HepG2 (cell line): ENCODE results near the gene ANKHD1. TPM values are rescaled to one million over a fixed set of nuclear protein-coding genes. Genes with fewer than 3 reads are reported as not detected.
A peak's percentile ranks its signal among the peaks of the same experiment; 100 is the strongest.

Experiments used
- FIP1L1 ChIP-seq: fragments of 200-400 bp; formaldehyde crosslinking; IDR thresholded peaks from 2 replicates; pipeline ENCODE4 v1.6.1; 2018; ENCODE audit warnings: low read depth, mild to moderate bottlenecking, low read length, moderate library complexity, borderline replicate concordance; ENCODE audit not compliant: insufficient read depth
- FLYWCH1 ChIP-seq: sonication (generic); formaldehyde crosslinking; IDR thresholded peaks from 2 replicates; pipeline ENCODE4 v1.8.1; 2023; ENCODE audit warnings: mild to moderate bottlenecking, missing genetic modification reagents
- HOXA5 ChIP-seq: sonication (generic); formaldehyde crosslinking; IDR thresholded peaks from 2 replicates; pipeline ENCODE4 v1.4.0; 2020; ENCODE audit warnings: missing genetic modification reagents
- IRX3 ChIP-seq: sonication (generic); formaldehyde crosslinking; IDR thresholded peaks from 2 replicates; pipeline ENCODE4 v1.8.1; 2023; ENCODE audit warnings: mild to moderate bottlenecking, low read depth, missing genetic modification reagents, borderline replicate concordance
- KDM3A ChIP-seq: IDR thresholded peaks from 2 replicates; pipeline ENCODE4 v1.6.1; 2018; ENCODE audit warnings: low read depth, missing compliant biosample characterization
- ZNF256 ChIP-seq: sonication (generic); formaldehyde crosslinking; conservative IDR thresholded peaks from 2 replicates; pipeline ENCODE4 v1.4.0; 2020; ENCODE audit warnings: missing genetic modification reagents
- ZNF530 ChIP-seq: sonication (generic); formaldehyde crosslinking; IDR thresholded peaks from 2 replicates; pipeline ENCODE4 v1.5.0; 2020; ENCODE audit warnings: low read depth, mild to moderate bottlenecking, missing genetic modification reagents
- ZNF543 ChIP-seq: sonication (generic); formaldehyde crosslinking; IDR thresholded peaks from 2 replicates; pipeline ENCODE4 v1.4.0; 2020; ENCODE audit warnings: mild to moderate bottlenecking, missing genetic modification reagents
- ZNF556 ChIP-seq: sonication (generic); formaldehyde crosslinking; IDR thresholded peaks from 2 replicates; pipeline ENCODE4 v1.4.0; 2020; ENCODE audit warnings: mild to moderate bottlenecking, missing genetic modification reagents, borderline replicate concordance
- ZNF75D ChIP-seq: sonication (generic); formaldehyde crosslinking; IDR thresholded peaks from 2 replicates; pipeline ENCODE4 v1.8.1; 2023; ENCODE audit warnings: missing genetic modification reagents, mild to moderate bottlenecking, borderline replicate concordance
- polyA plus RNA-seq, 8 experiments: library from polyadenylated mRNA; depleted of rRNA in 3 of 8; stranded (reverse) in 7 of 8; unstranded in 1 of 8; fragments of >200 nt; fragmentation: Illumina TruSeq in 4 of 8; extraction: Trizol in 4 of 8; gene quantifications; 2 replicates each; pipeline versions ENCODE4 v1.2.1 to v1.2.3, GENCODE V29; 2011 to 2016; ENCODE audit warnings: low read depth in 4 of 8, missing spikeins in 1 of 8, mixed read lengths in 1 of 8; ENCODE audit not compliant: insufficient read depth in 1 of 8
- total RNA-seq, 5 experiments: library from RNA; depleted of rRNA; stranded (reverse); fragments of >200 nt; fragmentation: Illumina TruSeq; extraction: Trizol; gene quantifications; 2 replicates each; pipeline ENCODE4 v1.2.3, GENCODE V29; 2016; ENCODE audit warnings: low read depth in 1 of 5
- TF ChIP-seq, protein P1 (sequence below): sonication (generic); formaldehyde crosslinking; conservative IDR thresholded peaks from 2 replicates; pipeline ENCODE4 v1.4.0; 2020; ENCODE audit warnings: missing genetic modification reagents
- TF ChIP-seq, protein P2 (sequence below): IDR thresholded peaks from 2 replicates; pipeline ENCODE4 v1.6.1; 2016; ENCODE audit warnings: low read depth, borderline replicate concordance
- TF ChIP-seq, protein P3 (sequence below): sonication (generic); formaldehyde crosslinking; IDR thresholded peaks from 2 replicates; pipeline ENCODE4 v1.4.0; 2020; ENCODE audit warnings: mild to moderate bottlenecking, missing genetic modification reagents
- TF ChIP-seq, protein P4 (sequence below): fragments of 450-650 bp; IDR thresholded peaks from 2 replicates; pipeline ENCODE4 v1.6.1; 2017; ENCODE audit warnings: mild to moderate bottlenecking

Gene ANKHD1
- total and polyA plus RNA-seq, 2 of the 13 experiments (the other 11 are each of a cell fraction or from before 2014, with no cell fraction given), result 69.9 to 82.0 TPM

GRCh38 chr5:140362875-140363630 lies 38.6 kb upstream of the ANKHD1 start (continued):
- TF ChIP-seq, protein P1, sequence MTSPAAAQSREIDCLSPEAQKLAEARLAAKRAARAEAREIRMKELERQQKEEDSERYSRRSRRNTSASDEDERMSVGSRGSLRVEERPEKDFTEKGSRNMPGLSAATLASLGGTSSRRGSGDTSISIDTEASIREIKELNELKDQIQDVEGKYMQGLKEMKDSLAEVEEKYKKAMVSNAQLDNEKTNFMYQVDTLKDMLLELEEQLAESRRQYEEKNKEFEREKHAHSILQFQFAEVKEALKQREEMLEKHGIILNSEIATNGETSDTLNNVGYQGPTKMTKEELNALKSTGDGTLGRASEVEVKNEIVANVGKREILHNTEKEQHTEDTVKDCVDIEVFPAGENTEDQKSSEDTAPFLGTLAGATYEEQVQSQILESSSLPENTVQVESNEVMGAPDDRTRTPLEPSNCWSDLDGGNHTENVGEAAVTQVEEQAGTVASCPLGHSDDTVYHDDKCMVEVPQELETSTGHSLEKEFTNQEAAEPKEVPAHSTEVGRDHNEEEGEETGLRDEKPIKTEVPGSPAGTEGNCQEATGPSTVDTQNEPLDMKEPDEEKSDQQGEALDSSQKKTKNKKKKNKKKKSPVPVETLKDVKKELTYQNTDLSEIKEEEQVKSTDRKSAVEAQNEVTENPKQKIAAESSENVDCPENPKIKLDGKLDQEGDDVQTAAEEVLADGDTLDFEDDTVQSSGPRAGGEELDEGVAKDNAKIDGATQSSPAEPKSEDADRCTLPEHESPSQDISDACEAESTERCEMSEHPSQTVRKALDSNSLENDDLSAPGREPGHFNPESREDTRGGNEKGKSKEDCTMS (CRISPR knock-in tag), result no peak
- TF ChIP-seq, protein P2, sequence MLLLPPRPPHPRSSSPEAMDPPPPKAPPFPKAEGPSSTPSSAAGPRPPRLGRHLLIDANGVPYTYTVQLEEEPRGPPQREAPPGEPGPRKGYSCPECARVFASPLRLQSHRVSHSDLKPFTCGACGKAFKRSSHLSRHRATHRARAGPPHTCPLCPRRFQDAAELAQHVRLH, result peak; percentile 71; the same call in 1 of the 2 replicates
- TF ChIP-seq ZNF75D, result no peak
- TF ChIP-seq IRX3 (CRISPR knock-in tag), result peak; percentile 51; the same call in 1 of the 2 replicates
- no peak for TF ChIP-seq ZNF256
- TF ChIP-seq ZNF556 (CRISPR knock-in tag), result peak; percentile 79; the same call in 1 of the 2 replicates
- TF ChIP-seq, protein P3, sequence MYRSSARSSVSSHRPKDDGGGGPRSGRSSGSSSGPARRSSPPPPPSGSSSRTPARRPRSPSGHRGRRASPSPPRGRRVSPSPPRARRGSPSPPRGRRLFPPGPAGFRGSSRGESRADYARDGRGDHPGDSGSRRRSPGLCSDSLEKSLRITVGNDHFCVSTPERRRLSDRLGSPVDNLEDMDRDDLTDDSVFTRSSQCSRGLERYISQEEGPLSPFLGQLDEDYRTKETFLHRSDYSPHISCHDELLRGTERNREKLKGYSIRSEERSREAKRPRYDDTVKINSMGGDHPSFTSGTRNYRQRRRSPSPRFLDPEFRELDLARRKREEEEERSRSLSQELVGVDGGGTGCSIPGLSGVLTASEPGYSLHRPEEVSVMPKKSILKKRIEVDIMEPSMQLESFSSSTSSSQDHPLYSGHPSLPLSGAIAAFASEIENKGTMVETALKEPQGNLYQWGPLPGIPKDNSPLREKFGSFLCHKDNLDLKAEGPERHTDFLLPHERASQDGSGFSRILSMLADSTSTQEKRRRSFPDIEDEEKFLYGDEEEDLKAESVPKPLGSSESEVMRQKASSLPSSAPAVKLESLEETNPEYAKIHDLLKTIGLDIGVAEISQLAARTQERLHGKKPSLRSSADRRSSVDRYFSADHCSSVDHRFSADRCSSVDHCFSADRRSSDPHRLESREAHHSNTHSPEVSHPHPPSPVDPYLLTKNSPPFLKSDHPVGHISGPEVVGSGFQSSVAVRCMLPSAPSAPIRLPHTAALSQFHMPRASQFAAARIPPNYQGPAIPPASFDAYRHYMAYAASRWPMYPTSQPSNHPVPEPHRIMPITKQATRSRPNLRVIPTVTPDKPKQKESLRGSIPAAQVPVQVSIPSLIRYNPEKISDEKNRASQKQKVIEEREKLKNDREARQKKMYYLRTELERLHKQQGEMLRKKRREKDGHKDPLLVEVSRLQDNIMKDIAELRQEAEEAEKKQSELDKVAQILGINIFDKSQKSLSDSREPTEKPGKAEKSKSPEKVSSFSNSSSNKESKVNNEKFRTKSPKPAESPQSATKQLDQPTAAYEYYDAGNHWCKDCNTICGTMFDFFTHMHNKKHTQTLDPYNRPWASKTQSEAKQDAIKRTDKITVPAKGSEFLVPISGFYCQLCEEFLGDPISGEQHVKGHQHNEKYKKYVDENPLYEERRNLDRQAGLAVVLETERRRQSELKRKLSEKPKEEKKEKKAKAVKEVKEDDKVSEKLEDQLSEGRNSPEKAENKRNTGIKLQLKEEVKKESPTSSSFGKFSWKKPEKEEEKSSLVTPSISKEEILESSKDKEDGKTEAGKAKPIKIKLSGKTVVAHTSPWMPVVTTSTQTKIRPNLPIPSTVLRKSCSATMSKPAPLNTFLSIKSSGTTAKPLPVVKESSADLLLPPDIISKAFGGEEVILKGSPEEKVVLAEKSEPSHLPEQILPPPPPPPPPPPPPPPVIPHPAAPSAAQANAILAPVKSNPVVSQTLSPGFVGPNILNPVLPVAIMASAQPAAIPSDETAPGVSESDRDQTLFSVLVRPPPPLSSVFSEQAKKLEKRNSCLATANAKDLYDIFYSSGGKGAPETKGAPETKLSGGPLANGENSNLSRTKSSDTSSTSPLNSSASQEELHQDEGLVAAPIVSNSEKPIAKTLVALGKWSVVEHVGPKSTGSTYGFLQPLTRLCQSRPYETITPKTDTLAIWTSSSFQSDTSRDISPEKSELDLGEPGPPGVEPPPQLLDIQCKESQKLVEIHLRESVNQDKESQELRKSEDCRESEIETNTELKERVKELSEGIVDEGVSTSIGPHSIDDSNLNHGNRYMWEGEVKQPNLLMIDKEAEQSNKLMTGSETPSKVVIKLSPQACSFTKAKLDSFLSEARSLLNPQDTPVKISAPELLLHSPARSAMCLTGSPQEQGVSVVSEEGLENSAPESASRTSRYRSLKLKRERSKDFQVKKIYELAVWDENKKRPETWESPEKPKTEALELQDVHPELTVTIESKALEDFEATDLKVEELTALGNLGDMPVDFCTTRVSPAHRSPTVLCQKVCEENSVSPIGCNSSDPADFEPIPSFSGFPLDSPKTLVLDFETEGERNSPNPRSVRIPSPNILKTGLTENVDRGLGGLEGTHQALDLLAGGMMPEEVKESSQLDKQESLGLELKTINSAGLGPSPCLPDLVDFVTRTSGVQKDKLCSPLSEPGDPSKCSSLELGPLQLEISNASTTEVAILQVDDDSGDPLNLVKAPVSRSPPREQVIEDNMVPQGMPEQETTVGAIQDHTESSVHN (CRISPR knock-in tag), result no peak
- no peak for TF ChIP-seq FIP1L1
- no peak for TF ChIP-seq FLYWCH1 (CRISPR knock-in tag)
- TF ChIP-seq, protein P4, sequence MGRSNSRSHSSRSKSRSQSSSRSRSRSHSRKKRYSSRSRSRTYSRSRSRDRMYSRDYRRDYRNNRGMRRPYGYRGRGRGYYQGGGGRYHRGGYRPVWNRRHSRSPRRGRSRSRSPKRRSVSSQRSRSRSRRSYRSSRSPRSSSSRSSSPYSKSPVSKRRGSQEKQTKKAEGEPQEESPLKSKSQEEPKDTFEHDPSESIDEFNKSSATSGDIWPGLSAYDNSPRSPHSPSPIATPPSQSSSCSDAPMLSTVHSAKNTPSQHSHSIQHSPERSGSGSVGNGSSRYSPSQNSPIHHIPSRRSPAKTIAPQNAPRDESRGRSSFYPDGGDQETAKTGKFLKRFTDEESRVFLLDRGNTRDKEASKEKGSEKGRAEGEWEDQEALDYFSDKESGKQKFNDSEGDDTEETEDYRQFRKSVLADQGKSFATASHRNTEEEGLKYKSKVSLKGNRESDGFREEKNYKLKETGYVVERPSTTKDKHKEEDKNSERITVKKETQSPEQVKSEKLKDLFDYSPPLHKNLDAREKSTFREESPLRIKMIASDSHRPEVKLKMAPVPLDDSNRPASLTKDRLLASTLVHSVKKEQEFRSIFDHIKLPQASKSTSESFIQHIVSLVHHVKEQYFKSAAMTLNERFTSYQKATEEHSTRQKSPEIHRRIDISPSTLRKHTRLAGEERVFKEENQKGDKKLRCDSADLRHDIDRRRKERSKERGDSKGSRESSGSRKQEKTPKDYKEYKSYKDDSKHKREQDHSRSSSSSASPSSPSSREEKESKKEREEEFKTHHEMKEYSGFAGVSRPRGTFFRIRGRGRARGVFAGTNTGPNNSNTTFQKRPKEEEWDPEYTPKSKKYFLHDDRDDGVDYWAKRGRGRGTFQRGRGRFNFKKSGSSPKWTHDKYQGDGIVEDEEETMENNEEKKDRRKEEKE, result no peak
- TF ChIP-seq ZNF530 (CRISPR knock-in tag), result no peak
- 0 out of 2 replicates have a peak, but pooled peaks have one; percentile 36 for TF ChIP-seq HOXA5 (CRISPR knock-in tag)
- peak; percentile 38; the same call in 1 of the 2 replicates for TF ChIP-seq KDM3A (CRISPR knock-in tag)
- no peak for TF ChIP-seq ZNF543 (CRISPR knock-in tag)
